Measurements from ENCODE around the gene SHQ1.

- no peak for TF ChIP-seq POLR2A (IDR thresholded peaks at IDR 0.05; ENCODE audit: low read depth, low read length)
- no peak for TF ChIP-seq POLR2AphosphoS5 (IDR thresholded peaks at IDR 0.05; ENCODE audit: low read depth, low read length)
Measured at GRCh38 chr3:72890166-72890925, 42.1 kb upstream of the SHQ1 start.

All from GM12892 (cell line).